ENCODE measurements around the gene FMN1.

The FMN1 gene

GRCh38 chr15:32856753-32857152 is 337.8 kb downstream of the FMN1 start:
- TF ChIP-seq TEAD4 (IDR thresholded peaks at IDR 0.05), result no peak

GRCh38 chr15:32855942-32856341 is 338.6 kb downstream of the FMN1 start:
- TF ChIP-seq FOXM1 (IDR thresholded peaks at IDR 0.05; ENCODE audit: borderline replicate concordance, low read depth) (peak; percentile 38; the same call in 1 of the 2 replicates), MAX (IDR thresholded peaks at IDR 0.05) (peak; percentile 43; the same call in 1 of the 2 replicates), TAF1 (IDR thresholded peaks at IDR 0.05; ENCODE audit: low read depth) (no peak), YY1 (IDR thresholded peaks at IDR 0.05; ENCODE audit: low read depth) (peak; percentile 62), CEBPB (IDR thresholded peaks at IDR 0.05) (no peak), TEAD4 (IDR thresholded peaks at IDR 0.05) (peak; percentile 89), USF1 (IDR thresholded peaks at IDR 0.05) (no peak), TCF12 (IDR thresholded peaks at IDR 0.05; ENCODE audit: low read depth) (peak; percentile 76; the same call in 1 of the 2 replicates), REST (IDR thresholded peaks at IDR 0.05; ENCODE audit: low read depth) (no peak), CREB1 (IDR thresholded peaks at IDR 0.05; ENCODE audit: low read depth) (no peak), EP300 (IDR thresholded peaks at IDR 0.05; ENCODE audit: borderline replicate concordance) (peak; percentile 63), ZBTB7A (IDR thresholded peaks at IDR 0.05; ENCODE audit: low read depth) (no peak), NFIC (IDR thresholded peaks at IDR 0.05) (peak; percentile 36; the same call in 1 of the 2 replicates), RAD21 (IDR thresholded peaks at IDR 0.05; ENCODE audit: low read depth) (peak; percentile 17; the same call in 1 of the 2 replicates)

- TF ChIP-seq REST (IDR thresholded peaks at IDR 0.05; ENCODE audit: low read depth), result no peak
- no peak for TF ChIP-seq USF1 (IDR thresholded peaks at IDR 0.05)
- no peak for TF ChIP-seq ZBTB7A (IDR thresholded peaks at IDR 0.05; ENCODE audit: low read depth)
- no peak for TF ChIP-seq MAX (IDR thresholded peaks at IDR 0.05)
- TF ChIP-seq EP300 (IDR thresholded peaks at IDR 0.05; ENCODE audit: borderline replicate concordance), result no peak
- TF ChIP-seq NFIC (IDR thresholded peaks at IDR 0.05), result no peak
- no peak for TF ChIP-seq EGR1 (IDR thresholded peaks at IDR 0.05)
- TF ChIP-seq CREB1 (IDR thresholded peaks at IDR 0.05; ENCODE audit: low read depth), result no peak
- no peak for TF ChIP-seq FOXM1 (IDR thresholded peaks at IDR 0.05; ENCODE audit: borderline replicate concordance, low read depth)
- TF ChIP-seq TCF12 (IDR thresholded peaks at IDR 0.05; ENCODE audit: low read depth), result no peak
- TF ChIP-seq TAF1 (IDR thresholded peaks at IDR 0.05; ENCODE audit: low read depth), result no peak
- no peak for TF ChIP-seq YY1 (IDR thresholded peaks at IDR 0.05; ENCODE audit: low read depth)
- TF ChIP-seq TEAD4 (IDR thresholded peaks at IDR 0.05), result no peak
- no peak for TF ChIP-seq RAD21 (IDR thresholded peaks at IDR 0.05; ENCODE audit: low read depth)
- no peak for TF ChIP-seq CEBPB (IDR thresholded peaks at IDR 0.05)
These were observed 340.9 kb downstream of the FMN1 start for GRCh38 chr15:32853592-32853991.

- TF ChIP-seq EGR1 (IDR thresholded peaks at IDR 0.05) (no peak), MAX (IDR thresholded peaks at IDR 0.05) (no peak), REST (IDR thresholded peaks at IDR 0.05; ENCODE audit: low read depth) (no peak), USF1 (IDR thresholded peaks at IDR 0.05) (no peak), EP300 (IDR thresholded peaks at IDR 0.05; ENCODE audit: borderline replicate concordance) (no peak), NFIC (IDR thresholded peaks at IDR 0.05) (no peak), CREB1 (IDR thresholded peaks at IDR 0.05; ENCODE audit: low read depth) (no peak), TCF12 (IDR thresholded peaks at IDR 0.05; ENCODE audit: low read depth) (no peak), FOXM1 (IDR thresholded peaks at IDR 0.05; ENCODE audit: borderline replicate concordance, low read depth) (no peak), RAD21 (IDR thresholded peaks at IDR 0.05; ENCODE audit: low read depth) (no peak), CEBPB (IDR thresholded peaks at IDR 0.05) (no peak)
These were observed 341.7 kb downstream of the FMN1 start for GRCh38 chr15:32852771-32853170.

Data from Ishikawa (cell line).